Endothelial cell of umbilical vein (primary cell): ENCODE results near the gene IQSEC2. TPM values are rescaled to one million over a fixed set of nuclear protein-coding genes. Genes with fewer than 3 reads are reported as not detected.

Source experiments
- Bru-seq: library from RNA; stranded (reverse); fragments of 400-500 nt; gene quantifications from one replicate; lab custom pipeline; 2021; lab: Mats Ljungman, UMichigan
- BruChase-seq, 2 experiments: library from RNA; stranded (reverse); fragments of 400-500 nt; gene quantifications; one replicate each; lab custom pipeline; 2021; lab: Mats Ljungman, UMichigan
- BruUV-seq: library from RNA; stranded (reverse); fragments of 400-500 nt; replicated peaks from 2 replicates; lab custom pipeline; 2021; lab: Mats Ljungman, UMichigan
- CTCF ChIA-PET: fragments of 300-600, 350-600 bp; sonication (Branson Sonifier 250); formaldehyde crosslinking; loops from one replicate; lab custom pipeline; 2021; ENCODE audit warnings: antibody characterized with exemption, inconsistent platforms; lab: Charles Lee
- POLR2A ChIA-PET: fragments of 300-600, 350-600 bp; sonication (Branson Sonifier 250); formaldehyde crosslinking; loops from one replicate; lab custom pipeline; 2021; ENCODE audit warnings: antibody characterized with exemption, inconsistent platforms; lab: Charles Lee
- DNase-seq: peaks from one replicate; pipeline ENCODE4 v3.0.0-alpha.2; 2011; ENCODE audit warnings: low read depth, low spot score
- FAIRE-seq: peaks from 2 replicates; lab custom pipeline; 2011; peaks lifted over from hg19 to GRCh38; lab: Jason Lieb, UNC
- H2AFZ ChIP-seq: 2 replicates; pipeline ENCODE4 v1.6.0; 2012; ENCODE audit warnings: low read depth, low read length, control low read depth, inconsistent platforms
- H3K27ac ChIP-seq: 2 replicates; pipeline ENCODE4 v1.5.1; 2011; ENCODE audit warnings: low read depth, mild to moderate bottlenecking, control low read depth, low read length, moderate library complexity; ENCODE audit not compliant: insufficient read depth
- H3K27me3 ChIP-seq, 2 experiments: 2 replicates each; pipeline versions ENCODE4 v1.6.0 to v1.6.1; 2011; ENCODE audit warnings: low read length in 2 of 2, mixed read lengths in 1 of 2; ENCODE audit not compliant: control insufficient read depth in 2 of 2, insufficient read depth in 2 of 2
- H3K36me3 ChIP-seq, 2 experiments: 2 replicates in 1 of 2; 3 replicates in 1 of 2; pipeline ENCODE4 v1.5.1; 2011; ENCODE audit warnings: low read length in 2 of 2, mild to moderate bottlenecking in 1 of 2, moderate library complexity in 1 of 2; ENCODE audit not compliant: control insufficient read depth in 2 of 2, insufficient read depth in 2 of 2; ENCODE audit errors: extremely low read depth in 1 of 2
- H3K4me1 ChIP-seq: 3 replicates; pipeline ENCODE4 v1.5.1; 2011; ENCODE audit warnings: mild to moderate bottlenecking, low read length; ENCODE audit not compliant: control insufficient read depth, insufficient read depth; ENCODE audit errors: extremely low read depth
- H3K4me2 ChIP-seq: 2 replicates; pipeline ENCODE4 v1.6.1; 2011; ENCODE audit warnings: low read length, control low read depth, mixed read lengths; ENCODE audit not compliant: insufficient read depth
- H3K4me3 ChIP-seq, 3 experiments: fragments of 200-600 bp in 1 of 3; sonication (generic), shearing (Covaris generic) in 1 of 3; replicated peaks in 1 of 3; 2 replicates each; pipeline ENCODE4 v1.5.1; 2011 to 2016; ENCODE audit warnings: control low read depth in 3 of 3, low read length in 3 of 3, mild to moderate bottlenecking in 2 of 3, inconsistent platforms in 1 of 3, low read depth in 1 of 3, moderate library complexity in 1 of 3; ENCODE audit not compliant: insufficient read depth in 1 of 3
- H3K79me2 ChIP-seq: 2 replicates; pipeline ENCODE4 v1.6.0; 2012; ENCODE audit warnings: low read length, inconsistent platforms; ENCODE audit not compliant: control insufficient read depth, insufficient read depth
- H3K9ac ChIP-seq: replicated peaks from 2 replicates; pipeline ENCODE3; 2011; ENCODE audit warnings: low read length, control low read depth; ENCODE audit not compliant: insufficient read depth; ENCODE audit errors: extremely low read depth
- H3K9me1 ChIP-seq: replicated peaks from 3 replicates; pipeline ENCODE4 v1.6.0; 2011; ENCODE audit warnings: mild to moderate bottlenecking, low read length; ENCODE audit not compliant: control insufficient read depth, insufficient read depth; ENCODE audit errors: extremely low read depth
- H3K9me3 ChIP-seq: replicated peaks from 2 replicates; pipeline ENCODE4 v1.5.1; 2012; ENCODE audit warnings: low read length, inconsistent platforms; ENCODE audit not compliant: control insufficient read depth, insufficient read depth
- H4K20me1 ChIP-seq: replicated peaks from 2 replicates; pipeline ENCODE3; 2011; ENCODE audit warnings: mild to moderate bottlenecking, low read length; ENCODE audit not compliant: control insufficient read depth, insufficient read depth; ENCODE audit errors: extremely low read depth
- EZH2 ChIP-seq: IDR thresholded peaks from 2 replicates; pipeline ENCODE4 v1.6.1; 2012; ENCODE audit warnings: borderline replicate concordance, low read depth, mild to moderate bottlenecking, moderate library complexity, low read length, inconsistent platforms; ENCODE audit not compliant: severe bottlenecking
- FOS ChIP-seq: IDR thresholded peaks from 2 replicates; pipeline ENCODE4 v1.6.1; 2011; ENCODE audit warnings: mild to moderate bottlenecking, low read length, moderate library complexity, borderline replicate concordance; ENCODE audit not compliant: insufficient read depth
- GATA2 ChIP-seq: IDR thresholded peaks from 2 replicates; pipeline ENCODE4 v1.7.0; 2011; ENCODE audit warnings: low read depth, mild to moderate bottlenecking, moderate library complexity, mixed read lengths, low read length; ENCODE audit not compliant: insufficient read length, insufficient read depth
- JUN ChIP-seq: IDR thresholded peaks from 2 replicates; pipeline ENCODE4 v1.6.1; 2011; ENCODE audit warnings: borderline replicate concordance, low read depth; ENCODE audit not compliant: insufficient read length, insufficient read depth
- MAX ChIP-seq: IDR thresholded peaks from 2 replicates; pipeline ENCODE4 v1.6.1; 2011; ENCODE audit not compliant: insufficient read depth, insufficient read length
- MYC ChIP-seq: IDR thresholded peaks from one replicate; pipeline ENCODE4 v1.6.1; 2011; ENCODE audit warnings: mild to moderate bottlenecking, low read depth, low read length
- POLR2A ChIP-seq: IDR thresholded peaks from 2 replicates; pipeline ENCODE4 v1.6.1; 2012; ENCODE audit warnings: low read depth, mild to moderate bottlenecking, control low read depth, low read length
- POLR2AphosphoS5 ChIP-seq: IDR thresholded peaks from 2 replicates; pipeline ENCODE4 v1.6.1; 2012; ENCODE audit warnings: low read depth, mild to moderate bottlenecking, control low read depth, low read length, moderate library complexity; ENCODE audit not compliant: insufficient read depth
- dilution Hi-C: fragments of 300-500 bp; cut with MboI; formaldehyde crosslinking; loops from one replicate; pipeline ENCODE4 v1.15.0; 2019; ENCODE audit warnings: low sequenced_read_pairs; ENCODE audit not compliant: extremely low pct_ligation_motif_present
- intact Hi-C: fragments of 100-400 bp; cut with micrococcal nuclease; formaldehyde crosslinking; loops from one replicate; pipeline ENCODE4 v1.10.0; 2022
- long read RNA-seq: library from polyadenylated mRNA; stranded (forward); transcript quantifications from one replicate; pipeline ENCODE4 v2.0.0, GENCODE V29; 2021
- polyA minus RNA-seq, 3 experiments: library from RNA; depleted of rRNA, polyadenylated mRNA; stranded (reverse); fragments of >200 nt; gene quantifications; 1 replicate in 1 of 3; 2 replicates in 2 of 3; pipeline ENCODE4 v1.2.3, GENCODE V29; 2011
- polyA plus RNA-seq, 4 experiments: library from polyadenylated mRNA; depleted of rRNA in 3 of 4; stranded (reverse) in 3 of 4; unstranded in 1 of 4; fragments of >200 nt; gene quantifications; 2 replicates each; pipeline versions ENCODE4 v1.2.1 to v1.2.3, GENCODE V29; 2011 to 2012; ENCODE audit warnings: missing spikeins in 1 of 4
- total RNA-seq: library from RNA; stranded (reverse); gene quantifications from 2 replicates; pipeline ENCODE4 v1.2.3, GENCODE V29; 2021

Gene IQSEC2
- total RNA-seq: 9.4 and 9.9 TPM in 2 replicates
- polyA plus RNA-seq: 5.4 and 6.7 TPM in 2 replicates
- polyA plus RNA-seq (2011; cell fraction: cytosol; rRNA removed): 5.8 and 6.3 TPM in 2 replicates
- 12.5 and 13.9 TPM in 2 replicates for polyA plus RNA-seq (2011; cell fraction: nucleus; rRNA removed)
- polyA plus RNA-seq (2012): 7.1 and 11.5 TPM in 2 replicates
- polyA minus RNA-seq: 6.4 and 8.3 TPM in 2 replicates
- 9.2 TPM for polyA minus RNA-seq (2011; cell fraction: cytosol; rRNA and poly(A)+ RNA removed)
- polyA minus RNA-seq (2011; cell fraction: nucleus; rRNA and poly(A)+ RNA removed): 7.3 and 8.5 TPM in 2 replicates
- percentile 33 among the genes with signal in this experiment for Bru-seq, nascent RNA
- BruChase-seq, experiment 1, labeled RNA remaining after a 6-hour chase: percentile 43 among the genes with signal in this experiment
- percentile 39 among the genes with signal in this experiment for BruChase-seq, experiment 2, labeled RNA remaining after a 2-hour chase
- long read RNA-seq, transcript IQSEC2-210 (3 exons, 936 nt): major isoform, 7 of 14 reads
- long read RNA-seq, partial matches to known transcripts: 0 of 14 reads
- long read RNA-seq, other reads (novel, unspliced or antisense): 5 of 14 reads

- BruUV-seq: no TSS peak
- ChIA-PET CTCF (no interaction called here), POLR2A (no interaction called here)
- TF ChIP-seq MAX (no peak), EZH2 (no peak), POLR2AphosphoS5 (no peak), MYC (no peak), JUN (no peak), FOS (no peak), POLR2A (no peak), GATA2 (no peak)
- Histone ChIP-seq H3K36me3 (no peaks in the 10 kb centered on the region), H3K9ac (peak within 1 kb of the TSS; percentile 7), H3K27me3 (no peaks in the 10 kb centered on the region), H2AFZ (peak within 1 kb of the TSS; percentile 24), H4K20me1 (no peaks in the 10 kb centered on the region), H3K79me2 (no peaks in the 10 kb centered on the region), H3K4me2 (peak within 1 kb of the TSS; percentile 56), H3K9me1 (no peaks in the 10 kb centered on the region), H3K4me3 (peak within 1 kb of the TSS in 2 of 3 experiments; percentile 43 to 49), H3K9me3 (no peaks in the 10 kb centered on the region), H3K4me1 (peaks cover 9% of the 10 kb centered on the region), H3K27ac (peak within 1 kb of the TSS; percentile 6)
- peak; percentile 93 for FAIRE-seq
- dilution Hi-C loops (no loop called here), intact Hi-C loops (no loop called here)
- peak; percentile 77 for DNase-seq
Observed at GRCh38 chrX:53281321-53281822, at the start of gene IQSEC2. Gene IQSEC2, minus strand, starts transcription at chrX:53281584.
